GM19238 (cell line): ENCODE data around the gene MGAT4C.

ENCODE experiments used
- DNase-seq: peaks from one replicate; pipeline ENCODE4 v3.0.0; 2011; ENCODE audit warnings: low spot score; ENCODE audit not compliant: insufficient read length

MGAT4C gene

GRCh38 chr12:86229772-86230171 is 26.4 kb downstream of the MGAT4C start:
- DNase-seq = no peak

- no peak for DNase-seq
Measured at GRCh38 chr12:86228656-86229055, 27.5 kb downstream of the MGAT4C start.

- no peak for DNase-seq
Measured at GRCh38 chr12:86226481-86226880, 29.7 kb downstream of the MGAT4C start.

GRCh38 chr12:86216591-86216990 is 39.6 kb downstream of the MGAT4C start:
- DNase-seq = no peak

GRCh38 chr12:86213012-86213411 is 43.2 kb downstream of the MGAT4C start:
- DNase-seq = no peak

- DNase-seq = no peak
Measured at GRCh38 chr12:86198696-86199444, 57.3 kb downstream of the MGAT4C start.

GRCh38 chr12:86196465-86196864 is 59.7 kb downstream of the MGAT4C start:
- no peak for DNase-seq

GRCh38 chr12:86194721-86195120 is 61.5 kb downstream of the MGAT4C start:
- no peak for DNase-seq

- no peak for DNase-seq
Measured at GRCh38 chr12:86193931-86194330, 62.3 kb downstream of the MGAT4C start.

GRCh38 chr12:86188226-86188625 is 68.0 kb downstream of the MGAT4C start:
- no peak for DNase-seq

- no peak for DNase-seq
Measured at GRCh38 chr12:86186449-86186848, 69.7 kb downstream of the MGAT4C start.

- DNase-seq = no peak
Measured at GRCh38 chr12:86179855-86180254, 76.3 kb downstream of the MGAT4C start.

GRCh38 chr12:86174188-86174587 is 82.0 kb downstream of the MGAT4C start:
- no peak for DNase-seq

GRCh38 chr12:86172913-86173443 is 83.2 kb downstream of the MGAT4C start:
- DNase-seq = no peak

- no peak for DNase-seq
Measured at GRCh38 chr12:86170051-86170450, 86.1 kb downstream of the MGAT4C start.

GRCh38 chr12:86158956-86159355 is 97.2 kb downstream of the MGAT4C start:
- DNase-seq = no peak

GRCh38 chr12:86154620-86155019 is 101.6 kb downstream of the MGAT4C start:
- no peak for DNase-seq

GRCh38 chr12:86148612-86149011 is 107.6 kb downstream of the MGAT4C start:
- no peak for DNase-seq

GRCh38 chr12:86148071-86148470 is 108.1 kb downstream of the MGAT4C start:
- no peak for DNase-seq

- DNase-seq = no peak
Measured at GRCh38 chr12:86145156-86145555, 111.0 kb downstream of the MGAT4C start.

- DNase-seq = no peak
Measured at GRCh38 chr12:86143162-86143561, 113.0 kb downstream of the MGAT4C start.

- DNase-seq = no peak
Measured at GRCh38 chr12:86139671-86140070, 116.5 kb downstream of the MGAT4C start.

GRCh38 chr12:86138770-86139169 is 117.4 kb downstream of the MGAT4C start:
- DNase-seq = no peak
